ENCODE data around the gene C18orf63. TPM values are rescaled to one million over a fixed set of nuclear protein-coding genes. Genes with fewer than 3 reads are reported as not detected.

Gene C18orf63
- polyA plus RNA-seq, 1 donor (not counting 4 experiments of a cell fraction or from before 2014, with no cell fraction given), result not detected

DNA sequence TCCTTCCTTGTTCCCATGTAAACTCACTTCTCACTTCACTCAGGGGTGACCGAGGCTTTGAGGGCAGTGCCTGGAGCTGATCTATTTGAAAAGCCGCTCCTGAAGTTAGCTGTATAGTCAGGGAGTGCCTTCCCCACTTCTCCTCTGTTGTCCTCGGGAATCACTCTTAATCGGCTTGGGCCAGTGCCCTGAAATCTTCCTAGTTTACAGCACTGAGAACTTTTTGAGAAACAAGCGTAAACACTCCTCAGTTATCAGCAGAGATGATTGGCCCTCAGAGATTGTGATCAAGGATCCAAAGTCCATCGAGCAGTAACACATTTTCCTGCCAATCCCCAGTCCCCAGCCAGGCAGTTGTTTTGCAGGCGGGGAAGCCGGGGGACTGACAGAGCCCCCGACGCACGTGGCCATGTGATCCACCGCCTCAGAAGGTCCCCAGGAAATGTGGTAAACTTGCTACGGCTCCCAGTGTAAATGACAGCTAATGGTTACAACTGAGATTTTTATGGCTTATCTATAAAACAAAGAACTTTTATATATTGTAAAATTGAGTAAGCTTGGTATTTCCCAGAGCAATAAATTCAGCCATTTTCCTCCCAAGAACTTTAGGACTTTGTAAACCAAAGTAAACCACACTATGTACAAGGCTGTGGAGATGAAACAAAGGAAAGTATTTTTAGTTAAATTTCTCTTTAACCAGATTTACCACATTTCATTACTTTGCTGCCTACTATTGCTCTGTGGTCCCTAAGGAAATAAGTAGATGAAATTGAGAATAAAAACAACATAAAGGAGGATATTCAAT lies 53.5 kb downstream of the C18orf63 start:
- H3K27me3 ChIP-seq (ENCODE audit: control insufficient read depth, extremely low read depth, insufficient read depth, low read length), result no peaks in the 10 kb centered on the region
- FAIRE-seq (no peak), DNase-seq (ENCODE audit: low read depth, low spot score) (no peak)
- H3K4me3 ChIP-seq (ENCODE audit: control insufficient read depth in 2 of 3, extremely low read depth in 1 of 3, insufficient read depth in 2 of 3, low read depth in 1 of 3, low read length in 3 of 3), result no peak overlapping the region
- no peaks in the 10 kb centered on the region for H4K20me1 ChIP-seq (ENCODE audit: control insufficient read depth, extremely low read depth, insufficient read depth, low read length)
- H3K9me3 ChIP-seq (ENCODE audit: control insufficient read depth, low read depth, low read length), result no peaks in the 10 kb centered on the region
- H3K4me1 ChIP-seq (ENCODE audit: control insufficient read depth, extremely low read depth, insufficient read depth, low read length), result no peaks in the 10 kb centered on the region
- H3K36me3 ChIP-seq (ENCODE audit: control insufficient read depth in 2 of 2, extremely low read depth in 1 of 2, insufficient read depth in 2 of 2, low read length in 2 of 2), result no peaks in the 10 kb centered on the region
- no peak overlapping the region for H3K27ac ChIP-seq (ENCODE audit: control insufficient read depth, insufficient read depth, low read length)
- H2AFZ ChIP-seq (ENCODE audit: control insufficient read depth, low read length), result no peak overlapping the region
- H3K9ac ChIP-seq (ENCODE audit: control insufficient read depth, extremely low read depth, insufficient read depth, low read length), result no peak overlapping the region
- dilution Hi-C loops (cut with MboI; ENCODE audit: extremely low pct_ligation_motif_present, low sequenced_read_pairs), result no loop called here
- no peaks in the 10 kb centered on the region for H3K9me1 ChIP-seq (ENCODE audit: control insufficient read depth, extremely low read depth, insufficient read depth, low read length)
- no peaks in the 10 kb centered on the region for H3K79me2 ChIP-seq (ENCODE audit: control insufficient read depth, insufficient read depth, low read length)
- TF ChIP-seq EZH2 (IDR thresholded peaks at IDR 0.05; ENCODE audit: low read length), result no peak
- TF ChIP-seq, protein P1, sequence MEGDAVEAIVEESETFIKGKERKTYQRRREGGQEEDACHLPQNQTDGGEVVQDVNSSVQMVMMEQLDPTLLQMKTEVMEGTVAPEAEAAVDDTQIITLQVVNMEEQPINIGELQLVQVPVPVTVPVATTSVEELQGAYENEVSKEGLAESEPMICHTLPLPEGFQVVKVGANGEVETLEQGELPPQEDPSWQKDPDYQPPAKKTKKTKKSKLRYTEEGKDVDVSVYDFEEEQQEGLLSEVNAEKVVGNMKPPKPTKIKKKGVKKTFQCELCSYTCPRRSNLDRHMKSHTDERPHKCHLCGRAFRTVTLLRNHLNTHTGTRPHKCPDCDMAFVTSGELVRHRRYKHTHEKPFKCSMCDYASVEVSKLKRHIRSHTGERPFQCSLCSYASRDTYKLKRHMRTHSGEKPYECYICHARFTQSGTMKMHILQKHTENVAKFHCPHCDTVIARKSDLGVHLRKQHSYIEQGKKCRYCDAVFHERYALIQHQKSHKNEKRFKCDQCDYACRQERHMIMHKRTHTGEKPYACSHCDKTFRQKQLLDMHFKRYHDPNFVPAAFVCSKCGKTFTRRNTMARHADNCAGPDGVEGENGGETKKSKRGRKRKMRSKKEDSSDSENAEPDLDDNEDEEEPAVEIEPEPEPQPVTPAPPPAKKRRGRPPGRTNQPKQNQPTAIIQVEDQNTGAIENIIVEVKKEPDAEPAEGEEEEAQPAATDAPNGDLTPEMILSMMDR (optimal IDR thresholded peaks at IDR 0.05 in 1 of 3, IDR thresholded peaks at IDR 0.05 in 1 of 3, conservative IDR thresholded peaks at IDR 0.05 in 1 of 3; ENCODE audit: extremely low read depth in 1 of 3, insufficient read depth in 2 of 3, low read length in 3 of 3), result no peak
- H3K4me2 ChIP-seq (ENCODE audit: control insufficient read depth, extremely low read depth, insufficient read depth, low read depth, low read length), result no peak overlapping the region

DNA sequence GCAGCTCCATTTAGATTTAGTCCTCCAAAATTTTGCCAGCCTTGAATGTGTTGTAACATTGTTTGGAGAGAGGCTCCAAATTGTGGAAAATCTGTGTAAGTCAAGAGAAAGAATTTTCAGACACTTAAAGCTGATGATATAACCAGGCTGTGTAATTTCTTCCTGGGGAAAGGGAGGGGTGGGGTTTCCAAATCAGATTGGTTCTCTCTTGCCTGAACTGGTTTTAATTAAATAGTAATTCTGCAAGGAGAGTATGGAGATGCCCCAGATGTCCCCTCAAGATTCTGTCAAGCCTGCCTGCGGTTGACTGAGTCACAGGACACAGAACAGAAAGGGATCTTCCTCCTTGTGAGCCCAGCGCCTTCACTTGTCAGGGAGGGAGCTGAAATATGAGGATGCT lies 54.5 kb downstream of the C18orf63 start:
- Histone ChIP-seq H3K27me3 (ENCODE audit: control insufficient read depth, extremely low read depth, insufficient read depth, low read length) (no peaks in the 10 kb centered on the region), H2AFZ (ENCODE audit: control insufficient read depth, low read length) (no peak overlapping the region)

More for the DNA sequence above, 54.5 kb downstream of the C18orf63 start:
- H3K9me1 ChIP-seq (ENCODE audit: control insufficient read depth, extremely low read depth, insufficient read depth, low read length), result no peaks in the 10 kb centered on the region
- dilution Hi-C loops (cut with MboI; ENCODE audit: extremely low pct_ligation_motif_present, low sequenced_read_pairs), result no loop called here
- no peaks in the 10 kb centered on the region for H3K36me3 ChIP-seq (ENCODE audit: control insufficient read depth in 2 of 2, extremely low read depth in 1 of 2, insufficient read depth in 2 of 2, low read length in 2 of 2)
- no peak overlapping the region for H3K9ac ChIP-seq (ENCODE audit: control insufficient read depth, extremely low read depth, insufficient read depth, low read length)
- H3K4me3 ChIP-seq (ENCODE audit: control insufficient read depth in 2 of 3, extremely low read depth in 1 of 3, insufficient read depth in 2 of 3, low read depth in 1 of 3, low read length in 3 of 3), result no peak overlapping the region
- H3K4me2 ChIP-seq (ENCODE audit: control insufficient read depth, extremely low read depth, insufficient read depth, low read depth, low read length), result no peak overlapping the region
- no peaks in the 10 kb centered on the region for H3K79me2 ChIP-seq (ENCODE audit: control insufficient read depth, insufficient read depth, low read length)
- no peak for FAIRE-seq
- no peaks in the 10 kb centered on the region for H3K9me3 ChIP-seq (ENCODE audit: control insufficient read depth, low read depth, low read length)
- DNase-seq (ENCODE audit: low read depth, low spot score), result no peak
- no peaks in the 10 kb centered on the region for H4K20me1 ChIP-seq (ENCODE audit: control insufficient read depth, extremely low read depth, insufficient read depth, low read length)
- H3K27ac ChIP-seq (ENCODE audit: control insufficient read depth, insufficient read depth, low read length), result no peak overlapping the region
- TF ChIP-seq, protein P1 (optimal IDR thresholded peaks at IDR 0.05 in 1 of 3, IDR thresholded peaks at IDR 0.05 in 1 of 3, conservative IDR thresholded peaks at IDR 0.05 in 1 of 3; ENCODE audit: extremely low read depth in 1 of 3, insufficient read depth in 2 of 3, low read length in 3 of 3), result no peak
- TF ChIP-seq EZH2 (IDR thresholded peaks at IDR 0.05; ENCODE audit: low read length), result no peak
- H3K4me1 ChIP-seq (ENCODE audit: control insufficient read depth, extremely low read depth, insufficient read depth, low read length), result no peaks in the 10 kb centered on the region

Measured in keratinocyte (primary cell).